ENCODE data around the gene ADGRA1. TPM values are rescaled to one million over a fixed set of nuclear protein-coding genes. Genes with fewer than 3 reads are reported as not detected.

ADGRA1 gene
- total and polyA plus RNA-seq, 10 of the 15 experiments (the other 5 are each of a cell fraction or from before 2014, with no cell fraction given), result not detected

DNA sequence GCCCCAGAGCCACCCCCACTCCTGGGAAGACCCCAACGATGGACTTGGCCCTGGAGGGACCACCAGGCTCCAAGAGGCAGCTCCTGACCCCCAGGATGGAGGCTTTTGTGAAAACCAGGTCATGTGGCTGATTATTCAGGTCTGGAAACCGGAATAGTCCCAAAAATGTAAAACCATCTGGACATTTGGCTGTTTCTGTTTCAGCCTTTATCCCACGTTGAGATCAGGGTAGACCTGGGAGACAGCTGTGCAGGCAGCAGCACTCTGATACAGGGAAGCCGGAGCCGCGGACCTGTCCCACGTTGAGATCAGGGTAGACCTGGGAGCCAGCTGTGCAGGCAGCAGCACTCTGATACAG, 7.1 kb upstream of the ADGRA1 start:
- Histone ChIP-seq H3K9ac (ENCODE audit: control insufficient read depth, insufficient read depth, low read length) (no peak overlapping the region), H3K9me3 (replicated peaks; ENCODE audit: control insufficient read depth, insufficient read depth, low read length) (no peaks in the 10 kb centered on the region; the same call in 2 of the 3 replicates), H3K4me1 (ENCODE audit: control insufficient read depth, insufficient read depth, low read length) (no peaks in the 10 kb centered on the region), H3K27me3 (replicated peaks in 1 of 2; ENCODE audit: control insufficient read depth in 2 of 2, insufficient read depth in 2 of 2, low read length in 1 of 2) (no peaks in the 10 kb centered on the region), H3K4me2 (ENCODE audit: control insufficient read depth, insufficient read depth) (no peak overlapping the region), H3K36me3 (ENCODE audit: control insufficient read depth in 2 of 2, insufficient read depth in 2 of 2, low read length in 1 of 2) (no peaks in the 10 kb centered on the region), H3K4me3 (no peak overlapping the region), H4K20me1 (ENCODE audit: control insufficient read depth, insufficient read depth) (no peaks in the 10 kb centered on the region), H3K27ac (ENCODE audit: control insufficient read depth, insufficient read depth) (no peak overlapping the region), H3K79me2 (ENCODE audit: control insufficient read depth, insufficient read depth, low read length) (no peaks in the 10 kb centered on the region), H2AFZ (ENCODE audit: control insufficient read depth, low read depth, low read length) (no peak overlapping the region)
- no peak for ATAC-seq
- WGBS (ENCODE audit: insufficient coverage, insufficient replicate concordance, low lambda C conversion rate, missing lambda C conversion rate), result 55% methylated on average over 7 of the region's 7 CpGs
- ChIA-PET SMC1A (ENCODE audit: uncharacterized antibody, unreplicated experiment) (no interaction called here), CTCF (interaction anchor here (0.7 kb wide), 1 partner anchor 35 kb away, joined by 3 read pairs; no protein-coding TSS in a partner anchor), POLR2A (no interaction called here), RAD21 (ENCODE audit: unreplicated experiment) (no interaction called here)
- intact Hi-C loops (cut with micrococcal nuclease; ENCODE audit: unreplicated experiment) (no loop called here), in situ Hi-C loops (cut with MboI) (no loop called here)
- TF ChIP-seq, protein P1, sequence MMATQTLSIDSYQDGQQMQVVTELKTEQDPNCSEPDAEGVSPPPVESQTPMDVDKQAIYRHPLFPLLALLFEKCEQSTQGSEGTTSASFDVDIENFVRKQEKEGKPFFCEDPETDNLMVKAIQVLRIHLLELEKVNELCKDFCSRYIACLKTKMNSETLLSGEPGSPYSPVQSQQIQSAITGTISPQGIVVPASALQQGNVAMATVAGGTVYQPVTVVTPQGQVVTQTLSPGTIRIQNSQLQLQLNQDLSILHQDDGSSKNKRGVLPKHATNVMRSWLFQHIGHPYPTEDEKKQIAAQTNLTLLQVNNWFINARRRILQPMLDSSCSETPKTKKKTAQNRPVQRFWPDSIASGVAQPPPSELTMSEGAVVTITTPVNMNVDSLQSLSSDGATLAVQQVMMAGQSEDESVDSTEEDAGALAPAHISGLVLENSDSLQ (IDR thresholded peaks at IDR 0.05), result no peak
- no peak for TF ChIP-seq TCF7 (IDR thresholded peaks at IDR 0.05; ENCODE audit: borderline replicate concordance)
- no peak for TF ChIP-seq FOXK2 (IDR thresholded peaks at IDR 0.05)
- TF ChIP-seq HCFC1 (IDR thresholded peaks at IDR 0.05; ENCODE audit: low read length), result no peak
- BruUV-seq (replicated peaks), result no TSS peak
- DNase-seq (ENCODE audit: low read depth, low spot score), result no peak
- FAIRE-seq, result no peak

DNA sequence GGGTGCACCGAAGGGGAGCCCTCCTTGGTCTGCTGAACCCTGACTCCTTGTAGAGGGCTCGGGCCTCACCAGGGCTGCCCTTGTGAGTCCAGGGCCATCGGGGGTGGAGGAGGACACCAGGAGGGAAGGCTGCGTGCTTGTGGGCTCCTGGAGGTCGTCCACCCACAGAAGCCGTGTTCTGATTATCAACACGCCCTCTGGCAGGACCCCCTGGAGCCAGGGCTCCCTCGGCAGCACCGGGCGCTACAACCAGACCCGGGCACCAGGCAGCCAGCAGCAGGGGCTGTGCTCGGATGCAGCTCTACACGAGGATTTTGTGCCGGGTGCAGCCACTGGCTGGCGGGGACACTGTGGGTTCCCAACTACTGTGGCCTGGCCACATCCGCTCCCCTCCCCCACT, 6.1 kb upstream of the ADGRA1 start:
- DNase-seq (ENCODE audit: low read depth, low spot score), result no peak
- H3K4me2 ChIP-seq (ENCODE audit: control insufficient read depth, insufficient read depth), result no peak overlapping the region
- ChIA-PET RAD21 (ENCODE audit: unreplicated experiment) (no interaction called here), POLR2A (no interaction called here), CTCF (no interaction called here), SMC1A (ENCODE audit: uncharacterized antibody, unreplicated experiment) (no interaction called here)
- no peak for ATAC-seq
- no peaks in the 10 kb centered on the region for H3K36me3 ChIP-seq (ENCODE audit: control insufficient read depth in 2 of 2, insufficient read depth in 2 of 2, low read length in 1 of 2)
- no peak overlapping the region for H3K4me3 ChIP-seq
- no peaks in the 10 kb centered on the region for H3K27me3 ChIP-seq (replicated peaks in 1 of 2; ENCODE audit: control insufficient read depth in 2 of 2, insufficient read depth in 2 of 2, low read length in 1 of 2)
- H3K9ac ChIP-seq (ENCODE audit: control insufficient read depth, insufficient read depth, low read length), result no peak overlapping the region
- H3K9me3 ChIP-seq (replicated peaks; ENCODE audit: control insufficient read depth, insufficient read depth, low read length), result no peaks in the 10 kb centered on the region; the same call in 2 of the 3 replicates
- no peaks in the 10 kb centered on the region for H3K79me2 ChIP-seq (ENCODE audit: control insufficient read depth, insufficient read depth, low read length)
- no peaks in the 10 kb centered on the region for H4K20me1 ChIP-seq (ENCODE audit: control insufficient read depth, insufficient read depth)
- H3K4me1 ChIP-seq (ENCODE audit: control insufficient read depth, insufficient read depth, low read length), result no peaks in the 10 kb centered on the region
- TF ChIP-seq POLR2A (IDR thresholded peaks at IDR 0.05; ENCODE audit: low read depth, low read length), result no peak
- TF ChIP-seq FOXM1 (IDR thresholded peaks at IDR 0.05; ENCODE audit: low read depth, low read length), result no peak
- TF ChIP-seq, protein P2, sequence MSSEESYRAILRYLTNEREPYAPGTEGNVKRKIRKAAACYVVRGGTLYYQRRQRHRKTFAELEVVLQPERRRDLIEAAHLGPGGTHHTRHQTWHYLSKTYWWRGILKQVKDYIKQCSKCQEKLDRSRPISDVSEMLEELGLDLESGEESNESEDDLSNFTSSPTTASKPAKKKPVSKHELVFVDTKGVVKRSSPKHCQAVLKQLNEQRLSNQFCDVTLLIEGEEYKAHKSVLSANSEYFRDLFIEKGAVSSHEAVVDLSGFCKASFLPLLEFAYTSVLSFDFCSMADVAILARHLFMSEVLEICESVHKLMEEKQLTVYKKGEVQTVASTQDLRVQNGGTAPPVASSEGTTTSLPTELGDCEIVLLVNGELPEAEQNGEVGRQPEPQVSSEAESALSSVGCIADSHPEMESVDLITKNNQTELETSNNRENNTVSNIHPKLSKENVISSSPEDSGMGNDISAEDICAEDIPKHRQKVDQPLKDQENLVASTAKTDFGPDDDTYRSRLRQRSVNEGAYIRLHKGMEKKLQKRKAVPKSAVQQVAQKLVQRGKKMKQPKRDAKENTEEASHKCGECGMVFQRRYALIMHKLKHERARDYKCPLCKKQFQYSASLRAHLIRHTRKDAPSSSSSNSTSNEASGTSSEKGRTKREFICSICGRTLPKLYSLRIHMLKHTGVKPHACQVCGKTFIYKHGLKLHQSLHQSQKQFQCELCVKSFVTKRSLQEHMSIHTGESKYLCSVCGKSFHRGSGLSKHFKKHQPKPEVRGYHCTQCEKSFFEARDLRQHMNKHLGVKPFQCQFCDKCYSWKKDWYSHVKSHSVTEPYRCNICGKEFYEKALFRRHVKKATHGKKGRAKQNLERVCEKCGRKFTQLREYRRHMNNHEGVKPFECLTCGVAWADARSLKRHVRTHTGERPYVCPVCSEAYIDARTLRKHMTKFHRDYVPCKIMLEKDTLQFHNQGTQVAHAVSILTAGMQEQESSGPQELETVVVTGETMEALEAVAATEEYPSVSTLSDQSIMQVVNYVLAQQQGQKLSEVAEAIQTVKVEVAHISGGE (CRISPR knock-in tag; IDR thresholded peaks at IDR 0.05), result no peak
- TF ChIP-seq, protein P3, sequence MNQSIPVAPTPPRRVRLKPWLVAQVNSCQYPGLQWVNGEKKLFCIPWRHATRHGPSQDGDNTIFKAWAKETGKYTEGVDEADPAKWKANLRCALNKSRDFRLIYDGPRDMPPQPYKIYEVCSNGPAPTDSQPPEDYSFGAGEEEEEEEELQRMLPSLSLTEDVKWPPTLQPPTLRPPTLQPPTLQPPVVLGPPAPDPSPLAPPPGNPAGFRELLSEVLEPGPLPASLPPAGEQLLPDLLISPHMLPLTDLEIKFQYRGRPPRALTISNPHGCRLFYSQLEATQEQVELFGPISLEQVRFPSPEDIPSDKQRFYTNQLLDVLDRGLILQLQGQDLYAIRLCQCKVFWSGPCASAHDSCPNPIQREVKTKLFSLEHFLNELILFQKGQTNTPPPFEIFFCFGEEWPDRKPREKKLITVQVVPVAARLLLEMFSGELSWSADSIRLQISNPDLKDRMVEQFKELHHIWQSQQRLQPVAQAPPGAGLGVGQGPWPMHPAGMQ (IDR thresholded peaks at IDR 0.05; ENCODE audit: borderline replicate concordance), result no peak
- no peak for TF ChIP-seq GATAD2B (conservative IDR thresholded peaks at IDR 0.05; ENCODE audit: low read depth)
- no peak for TF ChIP-seq TCF7 (IDR thresholded peaks at IDR 0.05; ENCODE audit: borderline replicate concordance)
- in situ Hi-C loops (cut with MboI) (no loop called here), intact Hi-C loops (cut with micrococcal nuclease; ENCODE audit: unreplicated experiment) (no loop called here)
- no TSS peak for BruUV-seq (replicated peaks)
- no peak overlapping the region for H3K27ac ChIP-seq (ENCODE audit: control insufficient read depth, insufficient read depth)
- H2AFZ ChIP-seq (ENCODE audit: control insufficient read depth, low read depth, low read length), result no peak overlapping the region
- FAIRE-seq, result no peak
- 40% methylated on average over 13 of the region's 16 CpGs for WGBS (ENCODE audit: insufficient coverage, insufficient replicate concordance, low lambda C conversion rate, missing lambda C conversion rate)
